T-helper 1 cell treated with Interleukin-12 subunit alpha and Interleukin-12 subunit beta and Interleukin-4 antibody, amounts not matched to agents 30 μg/mL and 1 μg/mL, for 36 hours (primary cell): ENCODE results near the gene LZTS3.

ENCODE experiments used
- H3K27ac Mint-ChIP-seq: one replicate; pipeline ENCODE4 v1.8.0; 2021; ENCODE audit warnings: mild to moderate bottlenecking, mixed read lengths
- H3K27me3 Mint-ChIP-seq: one replicate; pipeline ENCODE4 v1.8.0; 2021; ENCODE audit warnings: low read depth, mixed read lengths
- H3K36me3 Mint-ChIP-seq: one replicate; pipeline ENCODE4 v1.8.0; 2021; ENCODE audit warnings: low read depth, mixed read lengths
- H3K4me1 Mint-ChIP-seq: one replicate; pipeline ENCODE4 v1.8.0; 2021; ENCODE audit warnings: low read depth, mixed read lengths
- H3K4me3 Mint-ChIP-seq: one replicate; pipeline ENCODE4 v1.8.0; 2021; ENCODE audit warnings: mild to moderate bottlenecking, moderate library complexity, mixed read lengths
- H3K9me3 Mint-ChIP-seq: one replicate; pipeline ENCODE4 v1.8.0; 2021; ENCODE audit warnings: mixed read lengths

Gene LZTS3

GRCh38 chr20:3180319-3180718 lies 7.0 kb upstream of the LZTS3 start:
- no peaks in the 10 kb centered on the region for H3K36me3 Mint-ChIP-seq
- H3K27me3 Mint-ChIP-seq: peaks cover 7% of the 10 kb centered on the region
- H3K4me1 Mint-ChIP-seq: peaks cover 2% of the 10 kb centered on the region
- no peaks in the 10 kb centered on the region for H3K9me3 Mint-ChIP-seq
- H3K27ac Mint-ChIP-seq: no peak overlapping the region
- H3K4me3 Mint-ChIP-seq: no peak overlapping the region

DNA sequence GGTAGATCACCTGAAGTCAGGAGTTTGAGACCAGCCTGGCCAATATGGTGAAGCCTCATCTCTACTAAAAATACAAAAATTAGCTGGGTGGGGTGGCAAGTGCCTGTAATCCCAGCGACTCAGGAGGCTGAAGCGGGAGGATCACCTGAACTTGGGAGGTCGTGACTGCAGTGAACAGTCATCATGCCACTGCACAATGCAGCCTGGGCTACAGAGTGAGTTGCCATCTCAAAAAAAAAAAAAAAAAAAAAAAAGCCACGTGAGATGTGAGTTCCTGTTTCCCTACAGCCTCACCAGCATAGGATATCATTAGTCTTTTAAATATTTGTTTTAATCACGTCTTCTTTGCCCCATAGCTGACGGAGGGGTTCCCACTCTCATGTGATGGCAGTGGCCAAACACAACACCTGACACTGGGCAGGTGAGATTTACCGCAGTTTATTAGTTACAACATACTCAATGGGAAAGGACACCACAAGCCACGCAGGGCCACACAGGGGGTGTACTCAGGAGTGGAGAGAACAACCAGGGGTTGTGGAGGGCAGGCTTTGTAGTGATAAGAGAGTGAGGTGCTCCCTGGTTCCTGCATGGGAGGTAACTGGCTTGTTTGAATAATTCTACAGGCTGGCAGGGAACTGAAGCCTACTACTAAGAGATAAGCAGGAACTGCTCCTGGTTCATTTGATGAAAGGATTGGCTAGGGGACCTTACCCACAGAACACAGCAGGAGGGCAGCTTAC lies 4.6 kb upstream of the LZTS3 start:
- H3K9me3 Mint-ChIP-seq: no peaks in the 10 kb centered on the region
- H3K27me3 Mint-ChIP-seq: peaks cover 23% of the 10 kb centered on the region
- peaks cover 7% of the 10 kb centered on the region for H3K4me1 Mint-ChIP-seq
- H3K4me3 Mint-ChIP-seq: no peak overlapping the region
- peaks cover 2% of the 10 kb centered on the region for H3K36me3 Mint-ChIP-seq
- H3K27ac Mint-ChIP-seq: no peak overlapping the region

GRCh38 chr20:3175270-3175669 lies 1.9 kb upstream of the LZTS3 start:
- Mint-ChIP-seq H3K9me3 (no peaks in the 10 kb centered on the region), H3K4me1 (peaks cover 13% of the 10 kb centered on the region), H3K27ac (no peak overlapping the region), H3K4me3 (peak overlapping the region; percentile 14), H3K36me3 (peaks cover 2% of the 10 kb centered on the region), H3K27me3 (peaks cover 46% of the 10 kb centered on the region)

- Mint-ChIP-seq H3K36me3 (peaks cover 2% of the 10 kb centered on the region), H3K4me3 (peak overlapping the region; percentile 81), H3K27me3 (peaks cover 52% of the 10 kb centered on the region), H3K27ac (no peak overlapping the region), H3K9me3 (no peaks in the 10 kb centered on the region), H3K4me1 (peaks cover 13% of the 10 kb centered on the region)
These were observed 1.3 kb upstream of the LZTS3 start for GRCh38 chr20:3174442-3175261.

GRCh38 chr20:3173610-3174441 lies 477 bp upstream of the LZTS3 start:
- H3K4me3 Mint-ChIP-seq: peak overlapping the region; percentile 81
- H3K9me3 Mint-ChIP-seq: no peaks in the 10 kb centered on the region
- H3K4me1 Mint-ChIP-seq: peaks cover 13% of the 10 kb centered on the region
- peaks cover 2% of the 10 kb centered on the region for H3K36me3 Mint-ChIP-seq
- H3K27me3 Mint-ChIP-seq: peaks cover 60% of the 10 kb centered on the region
- H3K27ac Mint-ChIP-seq: peak overlapping the region; percentile 15

GRCh38 chr20:3172126-3172932 lies 1.0 kb downstream of the LZTS3 start:
- Mint-ChIP-seq H3K9me3 (no peaks in the 10 kb centered on the region), H3K4me1 (peaks cover 16% of the 10 kb centered on the region), H3K36me3 (peaks cover 2% of the 10 kb centered on the region), H3K4me3 (peak overlapping the region; percentile 84), H3K27me3 (peaks cover 69% of the 10 kb centered on the region), H3K27ac (peak overlapping the region; percentile 75)

- Mint-ChIP-seq H3K4me3 (no peak overlapping the region), H3K27me3 (peaks cover 71% of the 10 kb centered on the region), H3K4me1 (peaks cover 16% of the 10 kb centered on the region)
These were observed 1.8 kb downstream of the LZTS3 start for GRCh38 chr20:3171391-3172125.

GRCh38 chr20:3168829-3169590 lies 4.3 kb downstream of the LZTS3 start:
- H3K9me3 Mint-ChIP-seq: no peaks in the 10 kb centered on the region
- H3K27me3 Mint-ChIP-seq: peaks cover 51% of the 10 kb centered on the region
- H3K27ac Mint-ChIP-seq: no peak overlapping the region
- H3K4me3 Mint-ChIP-seq: no peak overlapping the region
- peaks cover 9% of the 10 kb centered on the region for H3K4me1 Mint-ChIP-seq
- H3K36me3 Mint-ChIP-seq: no peaks in the 10 kb centered on the region

More at GRCh38 chr20:3171391-3172125, 1.8 kb downstream of the LZTS3 start:
- H3K27ac Mint-ChIP-seq: no peak overlapping the region
- H3K36me3 Mint-ChIP-seq: peaks cover 2% of the 10 kb centered on the region
- H3K9me3 Mint-ChIP-seq: no peaks in the 10 kb centered on the region

DNA sequence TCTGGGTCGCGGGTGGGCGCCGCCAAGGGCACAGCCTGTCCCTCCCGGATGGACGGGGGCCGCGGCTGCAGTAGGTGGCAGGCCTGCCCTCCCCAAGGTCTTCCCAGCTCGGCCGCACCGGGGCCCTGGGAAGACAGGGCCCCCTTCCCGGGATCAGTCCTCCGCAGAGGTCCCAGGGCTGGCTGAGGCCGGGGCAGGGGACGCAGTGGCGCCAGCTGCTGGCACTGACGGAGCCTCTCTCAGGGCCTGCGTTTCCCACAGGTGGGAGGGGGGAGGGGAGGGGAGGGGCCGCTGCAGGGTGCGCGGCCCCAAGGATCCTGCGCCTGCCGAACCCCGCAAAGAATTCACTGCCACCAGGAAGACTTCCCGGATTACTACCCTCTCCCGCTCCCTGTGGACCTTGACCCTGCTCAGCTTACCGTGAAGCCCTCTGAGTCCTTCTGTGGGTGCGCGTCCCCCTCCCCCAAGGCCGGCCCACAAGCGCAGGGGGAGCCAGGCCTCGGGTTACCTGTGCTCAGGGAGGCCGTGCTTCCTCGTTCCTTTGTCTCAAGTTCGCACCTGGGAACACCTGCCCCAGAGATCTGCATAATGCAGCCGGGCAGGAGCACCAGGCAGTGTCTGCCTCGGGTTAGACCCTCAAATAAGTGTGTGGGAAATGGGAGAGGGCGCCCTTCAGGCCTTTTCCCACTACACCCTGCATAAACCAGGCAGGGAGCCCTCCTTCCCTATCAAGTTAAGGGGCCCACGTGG lies 5.1 kb downstream of the LZTS3 start:
- Mint-ChIP-seq H3K9me3 (no peaks in the 10 kb centered on the region), H3K27ac (no peak overlapping the region), H3K27me3 (peaks cover 48% of the 10 kb centered on the region), H3K4me1 (peaks cover 9% of the 10 kb centered on the region), H3K36me3 (no peaks in the 10 kb centered on the region), H3K4me3 (no peak overlapping the region)

DNA sequence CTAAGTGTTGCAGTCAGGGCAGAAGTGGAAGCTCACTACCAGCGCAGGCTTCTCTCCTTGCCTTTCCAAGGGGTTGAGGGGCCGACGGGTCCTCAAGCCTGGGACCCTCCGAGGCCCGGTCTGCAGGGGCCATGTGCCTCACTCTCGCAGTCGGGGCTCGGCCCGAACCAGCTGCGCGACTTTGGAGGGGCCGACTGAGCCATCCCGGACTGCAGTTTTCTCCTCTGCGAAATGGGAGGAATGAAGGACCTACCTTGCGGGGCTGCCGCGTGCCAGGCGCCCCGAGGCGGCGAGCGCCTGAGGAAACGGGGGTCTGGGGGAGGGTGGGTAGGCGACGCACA lies 5.6 kb downstream of the LZTS3 start:
- Mint-ChIP-seq H3K27me3 (peaks cover 48% of the 10 kb centered on the region), H3K27ac (no peak overlapping the region), H3K4me3 (no peak overlapping the region), H3K36me3 (no peaks in the 10 kb centered on the region), H3K9me3 (no peaks in the 10 kb centered on the region), H3K4me1 (peaks cover 9% of the 10 kb centered on the region)

DNA sequence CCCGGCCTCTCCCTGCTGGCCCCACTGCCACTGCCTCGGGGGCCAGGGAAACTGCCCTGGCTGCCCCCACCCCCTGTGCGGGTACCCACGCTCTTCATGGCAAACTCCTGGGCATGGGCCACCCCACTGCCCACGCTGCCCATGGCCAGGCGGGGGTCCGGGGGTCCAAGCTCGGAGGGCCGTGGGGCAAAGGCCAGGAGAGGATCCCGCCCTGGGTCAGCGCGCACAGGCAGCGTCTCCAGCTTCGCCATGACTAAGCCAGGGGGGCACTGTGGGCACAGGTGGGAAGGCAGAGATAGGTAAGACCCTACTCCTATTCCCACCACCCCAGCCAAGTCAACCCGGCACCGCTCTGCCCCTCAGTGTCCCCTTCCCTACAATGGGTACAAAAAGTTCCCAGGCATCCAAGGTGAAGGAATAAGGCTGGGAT lies 6.4 kb downstream of the LZTS3 start:
- no peak overlapping the region for H3K27ac Mint-ChIP-seq
- H3K4me3 Mint-ChIP-seq: no peak overlapping the region
- H3K9me3 Mint-ChIP-seq: no peaks in the 10 kb centered on the region
- peaks cover 4% of the 10 kb centered on the region for H3K4me1 Mint-ChIP-seq
- no peaks in the 10 kb centered on the region for H3K36me3 Mint-ChIP-seq
- H3K27me3 Mint-ChIP-seq: peaks cover 40% of the 10 kb centered on the region

- H3K4me3 Mint-ChIP-seq: no peak overlapping the region
- H3K36me3 Mint-ChIP-seq: no peaks in the 10 kb centered on the region
- no peaks in the 10 kb centered on the region for H3K9me3 Mint-ChIP-seq
- H3K27ac Mint-ChIP-seq: no peak overlapping the region
- H3K4me1 Mint-ChIP-seq: peaks cover 4% of the 10 kb centered on the region
- H3K27me3 Mint-ChIP-seq: peaks cover 35% of the 10 kb centered on the region
These were observed 6.9 kb downstream of the LZTS3 start for GRCh38 chr20:3166338-3166912.
